Spleen (tissue), 11 donors: ENCODE data around the gene MARCHF10. TPM values are rescaled to one million over a fixed set of nuclear protein-coding genes. Genes with fewer than 3 reads are reported as not detected.

Source experiments
- DNase-seq: peaks from one replicate; pipeline ENCODE4 v3.0.0-alpha.2; 2020
- H3K27ac ChIP-seq, 8 donors: fragments of 200-600 bp; sonication (generic) in 7 of 8; 1 replicate in 4 of 8; 2 replicates in 4 of 8; pipeline versions ENCODE4 v1.5.0 to v1.8.0; 2016 to 2021; ENCODE audit warnings: inconsistent platforms in 4 of 8, mild to moderate bottlenecking in 4 of 8, moderate library complexity in 1 of 8
- H3K27me3 ChIP-seq, 7 donors: fragments of 200-600 bp; sonication (generic) in 6 of 7; replicated peaks in 1 of 7; 1 replicate in 4 of 7; 2 replicates in 3 of 7; pipeline versions ENCODE4 v1.5.0 to v1.8.0; 2016 to 2021; ENCODE audit warnings: inconsistent platforms in 3 of 7, mild to moderate bottlenecking in 1 of 7
- H3K36me3 ChIP-seq, 6 donors: fragments of 200-600 bp; sonication (generic) in 5 of 6; 1 replicate in 4 of 6; 2 replicates in 2 of 6; pipeline versions ENCODE4 v1.5.0 to v1.8.0; 2016 to 2021; ENCODE audit warnings: inconsistent platforms in 2 of 6
- H3K4me1 ChIP-seq, 6 donors: fragments of 200-600 bp; sonication (generic) in 5 of 6; 1 replicate in 3 of 6; 2 replicates in 3 of 6; pipeline versions ENCODE4 v1.5.0 to v1.8.0; 2016 to 2021; ENCODE audit warnings: inconsistent platforms in 3 of 6
- H3K4me3 ChIP-seq, 8 donors: fragments of 200-600 bp; sonication (generic) in 7 of 8; 1 replicate in 4 of 8; 2 replicates in 4 of 8; pipeline versions ENCODE4 v1.5.0 to v1.8.0; 2016 to 2021; ENCODE audit warnings: inconsistent platforms in 4 of 8, mild to moderate bottlenecking in 4 of 8, moderate library complexity in 2 of 8
- H3K9me3 ChIP-seq, 8 donors: fragments of 200-600 bp; sonication (generic) in 7 of 8; 1 replicate in 4 of 8; 2 replicates in 4 of 8; pipeline versions ENCODE4 v1.5.0 to v1.8.0; 2016 to 2021; ENCODE audit warnings: inconsistent platforms in 4 of 8
- CTCF ChIP-seq, 11 experiments: fragments of 200-600 bp in 7 of 11; fragments of 450-650 bp in 4 of 11; sonication (generic) in 4 of 11; IDR thresholded peaks in 8 of 11; conservative IDR thresholded peaks in 3 of 11; 1 replicate in 7 of 11; 2 replicates in 4 of 11; pipeline versions ENCODE4 v1.4.0 to v1.8.0; 2016 to 2021; ENCODE audit warnings: antibody characterized with exemption in 11 of 11, inconsistent platforms in 4 of 11, mild to moderate bottlenecking in 1 of 11
- POLR2A ChIP-seq, 3 donors: fragments of 450-650 bp; IDR thresholded peaks; one replicate each; pipeline ENCODE4 v1.5.1; 2017; ENCODE audit warnings: antibody characterized with exemption in 3 of 3, mild to moderate bottlenecking in 1 of 3
- POLR2AphosphoS5 ChIP-seq, 3 donors: sonication (generic); formaldehyde crosslinking; IDR thresholded peaks; one replicate each; pipeline ENCODE4 v1.5.1; 2017; ENCODE audit warnings: antibody characterized with exemption in 3 of 3
- WGBS, 5 donors: extraction: QIAGEN DNeasy Blood & Tissue Kit in 3 of 5; methylation state at CpG; one replicate each; pipeline versions ENCODE4 v1.1.5 to v1.1.7; 2013 to 2018; 5-methylcytosine and 5-hydroxymethylcytosine counted together
- intact Hi-C: fragments of 100-400 bp; cut with DNase I; formaldehyde crosslinking; loops from one replicate; pipeline ENCODE4 v1.15.0; 2023; ENCODE audit warnings: low total_unique reads
- polyA plus RNA-seq, 3 donors: library from polyadenylated mRNA; stranded (reverse); fragments of 200-250 nt; gene quantifications; one replicate each; pipeline ENCODE4 v1.2.1, GENCODE V29; 2013
- total RNA-seq, 7 donors: library from RNA; depleted of rRNA in 3 of 7; stranded (reverse); fragments of >200 nt in 3 of 7; fragmentation: NEBNext Ultra II Directional in 4 of 7; extraction: Animal tissue kit (Norgen Biotek cat#: 25700) in 4 of 7; gene quantifications; one replicate each; pipeline versions ENCODE4 v1.1.0 to v1.2.1, GENCODE V29; 2016 to 2021
- donor health status: healthy with polysubstance abuse.
- donor health status: DM: no; HTN: no; CAD: no; lungs with moderate emphysema.
- donor health status: DM: no; HTN: no; CAD: no.
- donor health status: Bipolar disorder and iron deficiency.
- donor health status: healthy.
- donor health status: DM: no; HTN: no; CAD: no.
- donor health status: DM: yes; HTN: yes; CAD: no.

The MARCHF10 gene
- total and polyA plus RNA-seq, 10 donors: 0.15 to 0.32 (median 0.26) TPM; not detected in 7

DNA sequence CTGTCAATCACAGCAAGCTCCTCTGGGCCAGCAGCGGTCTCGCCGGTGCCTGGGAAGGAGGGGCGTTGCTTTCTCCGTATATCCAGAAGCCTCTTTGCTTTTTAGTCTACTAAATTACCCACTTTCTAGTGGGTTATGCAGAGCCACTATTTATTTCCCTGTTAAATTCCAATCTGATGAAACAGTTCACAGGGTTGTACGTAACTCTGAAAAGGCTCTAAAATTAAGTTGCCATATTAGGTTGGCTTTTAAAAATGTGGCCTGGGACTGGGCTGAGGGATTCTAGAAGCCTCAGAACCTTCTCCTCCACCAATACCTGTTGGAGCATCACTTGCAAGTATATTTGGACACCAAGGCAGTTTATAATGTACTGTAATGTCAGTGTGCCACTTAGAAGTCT is 27.2 kb downstream of the MARCHF10 start:
- DNase-seq: no peak

GRCh38 chr17:62780269-62780668 is 27.8 kb downstream of the MARCHF10 start:
- intact Hi-C loops: no loop called here
- TF ChIP-seq POLR2AphosphoS5 (IDR thresholded peaks at IDR 0.05) (no peak), CTCF (IDR thresholded peaks at IDR 0.05 in 8 of 11, conservative IDR thresholded peaks at IDR 0.05 in 3 of 11) (no peak), POLR2A (IDR thresholded peaks at IDR 0.05) (no peak)
- Histone ChIP-seq H3K36me3 (no peaks in the 10 kb centered on the region), H3K9me3 (peaks cover 0 to 14% (median 7%) of the 10 kb centered on the region in 8 donors), H3K4me3 (no peak overlapping the region), H3K27me3 (peaks cover 0 to under 1% (median 0%) of the 10 kb centered on the region in 7 donors), H3K4me1 (no peaks in the 10 kb centered on the region), H3K27ac (no peak overlapping the region)
- 82 to 90% (median 84%) methylated on average over 7 of the region's 7 CpGs for WGBS, 5 donors
- no peak for DNase-seq

More for the DNA sequence above, 27.2 kb downstream of the MARCHF10 start:
- H3K36me3 ChIP-seq: no peaks in the 10 kb centered on the region
- intact Hi-C loops: no loop called here
- no peak overlapping the region for H3K27ac ChIP-seq
- H3K27me3 ChIP-seq: no peaks in the 10 kb centered on the region
- peaks cover 0 to 14% (median 8%) of the 10 kb centered on the region in 8 donors for H3K9me3 ChIP-seq
- H3K4me1 ChIP-seq: no peaks in the 10 kb centered on the region
- H3K4me3 ChIP-seq: no peak overlapping the region
- no peak for TF ChIP-seq CTCF (IDR thresholded peaks at IDR 0.05 in 8 of 11, conservative IDR thresholded peaks at IDR 0.05 in 3 of 11)
- no peak for TF ChIP-seq POLR2A (IDR thresholded peaks at IDR 0.05)
- no peak for TF ChIP-seq POLR2AphosphoS5 (IDR thresholded peaks at IDR 0.05)
- 93 to 97% (median 94%) methylated on average over 6 of the region's 6 CpGs for WGBS, 5 donors

GRCh38 chr17:62778990-62779681 is 29.0 kb downstream of the MARCHF10 start:
- no peak overlapping the region for H3K4me3 ChIP-seq
- peaks cover 0 to 12% (median 0%) of the 10 kb centered on the region in 7 donors for H3K27me3 ChIP-seq
- H3K4me1 ChIP-seq: no peaks in the 10 kb centered on the region
- DNase-seq: no peak
- H3K9me3 ChIP-seq: peaks cover 0 to 8% (median 2%) of the 10 kb centered on the region in 8 donors
- H3K36me3 ChIP-seq: no peaks in the 10 kb centered on the region
- intact Hi-C loops: no loop called here
- 81 to 84% (median 82%) methylated on average over 21 of the region's 21 CpGs for WGBS, 5 donors
- TF ChIP-seq POLR2AphosphoS5 (IDR thresholded peaks at IDR 0.05) (no peak), CTCF (IDR thresholded peaks at IDR 0.05 in 8 of 11, conservative IDR thresholded peaks at IDR 0.05 in 3 of 11) (no peak), POLR2A (IDR thresholded peaks at IDR 0.05) (no peak)
- no peak overlapping the region for H3K27ac ChIP-seq

DNA sequence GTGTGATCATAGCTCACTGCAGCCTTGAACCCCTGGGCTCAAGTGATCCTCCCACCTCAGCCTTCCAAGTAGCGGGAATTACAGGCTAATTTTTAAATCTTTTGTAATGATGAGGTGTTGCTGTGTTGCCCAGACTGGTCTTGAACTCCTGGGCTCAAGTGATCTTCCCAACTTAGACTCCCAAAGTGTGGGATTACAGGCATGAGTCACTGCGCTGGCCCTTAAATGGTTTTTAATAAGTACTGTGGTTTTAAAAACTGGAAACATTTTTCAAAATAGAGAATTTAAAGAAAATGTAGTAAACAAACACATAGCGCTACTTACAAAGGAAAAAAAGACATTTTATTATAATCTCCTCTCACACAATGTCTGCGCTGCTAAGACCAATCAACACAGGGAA is 32.2 kb downstream of the MARCHF10 start:
- Histone ChIP-seq H3K4me1 (no peaks in the 10 kb centered on the region), H3K9me3 (no peaks in the 10 kb centered on the region), H3K4me3 (no peak overlapping the region), H3K27me3 (peaks cover 0 to 25% (median 0%) of the 10 kb centered on the region in 7 donors), H3K27ac (no peak overlapping the region), H3K36me3 (no peaks in the 10 kb centered on the region)
- TF ChIP-seq CTCF (IDR thresholded peaks at IDR 0.05 in 8 of 11, conservative IDR thresholded peaks at IDR 0.05 in 3 of 11): no peak
- DNase-seq: no peak
- intact Hi-C loops: no loop called here
- WGBS, 5 donors: 92 to 98% (median 97%) methylated on average over 4 of the region's 4 CpGs
